Measurements from ENCODE around the gene SERPINI1. TPM values are rescaled to one million over a fixed set of nuclear protein-coding genes. Genes with fewer than 3 reads are reported as not detected.

SERPINI1 gene
- polyA plus RNA-seq, 3 donors, result 0.12 to 1.6 (median 0.27) TPM

DNA sequence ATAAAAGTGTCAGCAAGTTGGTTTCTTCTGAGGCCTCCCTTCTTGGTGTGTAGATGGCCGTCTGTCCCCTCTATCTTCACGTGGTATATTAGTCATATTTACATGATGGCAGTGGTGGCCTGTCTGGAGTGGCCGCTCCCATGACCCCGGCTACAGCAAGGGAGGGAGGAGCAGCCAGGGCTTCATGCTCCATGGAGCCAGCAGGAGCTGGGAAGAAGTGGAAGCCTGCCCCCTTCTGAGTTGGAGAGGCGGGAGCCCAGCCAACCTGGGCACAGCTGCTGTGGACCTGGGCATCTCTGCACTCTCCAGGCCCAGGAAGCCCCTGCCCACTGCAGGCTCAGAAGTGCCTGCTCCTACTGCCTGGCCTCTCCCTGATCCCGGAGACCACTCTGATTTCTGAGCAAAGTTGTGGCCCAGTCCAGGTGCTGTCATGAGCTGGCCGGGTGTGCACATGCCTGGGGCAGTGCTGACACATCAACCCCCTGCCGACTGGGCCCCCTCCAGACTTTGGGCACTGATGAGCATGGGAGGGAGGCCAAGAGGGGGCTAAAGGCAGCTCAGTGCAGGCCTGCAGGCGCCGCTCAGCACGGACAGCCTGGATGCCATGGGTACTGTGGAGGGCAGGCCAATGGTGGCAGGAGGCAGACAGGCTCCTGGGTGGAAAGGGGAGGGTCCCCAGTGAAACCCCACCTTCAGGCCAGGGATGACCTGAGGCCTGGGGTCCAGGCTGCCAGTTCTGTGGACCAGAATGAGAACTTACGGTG is 84.8 kb downstream of the SERPINI1 start:
- no peak overlapping the region for H3K4me3 Mint-ChIP-seq
- intact Hi-C loops (cut with micrococcal nuclease), result no loop called here
- no peak for DNase-seq
- Histone ChIP-seq H3K4me3 (replicated peaks in 1 of 3; ENCODE audit: low read depth in 2 of 3, low read length in 3 of 3) (no peak overlapping the region), H4K20me1 (ENCODE audit: insufficient read depth, low read length) (no peaks in the 10 kb centered on the region), H3K27ac (ENCODE audit: low read depth in 1 of 2, low read length in 2 of 2) (no peak overlapping the region), H3K4me1 (ENCODE audit: control insufficient read depth in 1 of 2, insufficient read depth in 2 of 2, low read length in 2 of 2) (no peaks in the 10 kb centered on the region), H2AFZ (ENCODE audit: insufficient read depth, low read depth, low read length, poor library complexity, severe bottlenecking) (no peak overlapping the region), H3K9me3 (replicated peaks in 1 of 2; ENCODE audit: control insufficient read depth in 1 of 2, insufficient read depth in 1 of 2, low read length in 2 of 2) (peaks cover 0 to 4% of the 10 kb centered on the region in 2 donors), H3K9ac (ENCODE audit: insufficient read depth, low read length, poor library complexity, severe bottlenecking) (no peak overlapping the region), H3K79me2 (ENCODE audit: insufficient read depth, low read length) (no peaks in the 10 kb centered on the region), H3K27me3 (ENCODE audit: control insufficient read depth in 2 of 2, insufficient read depth in 2 of 2, low read length in 2 of 2) (no peaks in the 10 kb centered on the region), H3K4me2 (replicated peaks; ENCODE audit: extremely low read depth, low read length, poor library complexity, severe bottlenecking) (no peak overlapping the region), H3K36me3 (replicated peaks in 1 of 2; ENCODE audit: control insufficient read depth in 1 of 2, insufficient read depth in 2 of 2, low read length in 2 of 2) (no peaks in the 10 kb centered on the region)
- peaks cover 0 to 2% (median 0%) of the 10 kb centered on the region in 3 donors for H3K27me3 Mint-ChIP-seq (ENCODE audit: low read depth in 3 of 3)
- no peaks in the 10 kb centered on the region for H3K4me1 Mint-ChIP-seq
- peaks cover 0 to 4% (median 0%) of the 10 kb centered on the region in 7 donors for H3K9me3 Mint-ChIP-seq
- TF ChIP-seq, protein P1, sequence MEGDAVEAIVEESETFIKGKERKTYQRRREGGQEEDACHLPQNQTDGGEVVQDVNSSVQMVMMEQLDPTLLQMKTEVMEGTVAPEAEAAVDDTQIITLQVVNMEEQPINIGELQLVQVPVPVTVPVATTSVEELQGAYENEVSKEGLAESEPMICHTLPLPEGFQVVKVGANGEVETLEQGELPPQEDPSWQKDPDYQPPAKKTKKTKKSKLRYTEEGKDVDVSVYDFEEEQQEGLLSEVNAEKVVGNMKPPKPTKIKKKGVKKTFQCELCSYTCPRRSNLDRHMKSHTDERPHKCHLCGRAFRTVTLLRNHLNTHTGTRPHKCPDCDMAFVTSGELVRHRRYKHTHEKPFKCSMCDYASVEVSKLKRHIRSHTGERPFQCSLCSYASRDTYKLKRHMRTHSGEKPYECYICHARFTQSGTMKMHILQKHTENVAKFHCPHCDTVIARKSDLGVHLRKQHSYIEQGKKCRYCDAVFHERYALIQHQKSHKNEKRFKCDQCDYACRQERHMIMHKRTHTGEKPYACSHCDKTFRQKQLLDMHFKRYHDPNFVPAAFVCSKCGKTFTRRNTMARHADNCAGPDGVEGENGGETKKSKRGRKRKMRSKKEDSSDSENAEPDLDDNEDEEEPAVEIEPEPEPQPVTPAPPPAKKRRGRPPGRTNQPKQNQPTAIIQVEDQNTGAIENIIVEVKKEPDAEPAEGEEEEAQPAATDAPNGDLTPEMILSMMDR (IDR thresholded peaks at IDR 0.05), result no peak
- WGBS (ENCODE audit: insufficient coverage), result 98% methylated on average over 11 of the region's 12 CpGs
- H3K27ac Mint-ChIP-seq, result no peak overlapping the region
- H3K36me3 Mint-ChIP-seq, result no peaks in the 10 kb centered on the region

DNA sequence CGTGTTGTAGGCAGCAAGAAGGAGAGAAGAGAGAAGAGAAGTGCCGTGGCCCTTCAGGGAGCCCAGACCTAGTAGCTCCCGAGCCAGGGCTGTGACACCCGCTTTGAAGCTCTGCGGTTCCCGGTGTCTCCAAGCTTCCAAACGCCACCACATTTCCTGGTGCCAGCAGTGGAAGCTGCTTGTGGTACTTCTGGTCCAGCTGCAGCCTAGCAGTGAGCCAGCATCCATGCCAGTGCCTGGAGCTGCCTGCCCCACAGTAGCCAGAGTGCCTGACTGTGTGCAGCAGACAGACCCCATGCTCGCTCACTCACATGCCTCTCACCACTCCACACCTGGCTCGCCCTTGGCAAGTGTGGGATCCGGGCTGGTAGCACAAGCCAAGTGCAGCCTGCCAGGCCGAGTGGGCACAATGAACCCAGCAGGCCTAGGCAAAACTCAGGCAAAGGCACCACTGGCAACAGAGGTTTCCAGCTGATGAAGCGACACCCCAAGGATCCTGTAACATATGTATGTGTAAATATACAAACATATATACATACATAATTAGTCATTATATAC is 85.8 kb downstream of the SERPINI1 start:
- H3K4me1 Mint-ChIP-seq, result no peaks in the 10 kb centered on the region
- H3K9me3 ChIP-seq (replicated peaks in 1 of 2; ENCODE audit: control insufficient read depth in 1 of 2, insufficient read depth in 1 of 2, low read length in 2 of 2), result peaks cover 0 to 4% of the 10 kb centered on the region in 2 donors
- H3K9me3 Mint-ChIP-seq, result peaks cover 0 to 4% (median 0%) of the 10 kb centered on the region in 7 donors
- H3K4me3 ChIP-seq (replicated peaks in 1 of 3; ENCODE audit: low read depth in 2 of 3, low read length in 3 of 3), result no peak overlapping the region
- H2AFZ ChIP-seq (ENCODE audit: insufficient read depth, low read depth, low read length, poor library complexity, severe bottlenecking), result no peak overlapping the region
- H3K27ac Mint-ChIP-seq, result no peak overlapping the region
- no peaks in the 10 kb centered on the region for H3K79me2 ChIP-seq (ENCODE audit: insufficient read depth, low read length)
- no peak overlapping the region for H3K4me3 Mint-ChIP-seq
- H3K27ac ChIP-seq (ENCODE audit: low read depth in 1 of 2, low read length in 2 of 2), result no peak overlapping the region
- no peak overlapping the region for H3K4me2 ChIP-seq (replicated peaks; ENCODE audit: extremely low read depth, low read length, poor library complexity, severe bottlenecking)
- H3K36me3 Mint-ChIP-seq, result no peaks in the 10 kb centered on the region
- WGBS (ENCODE audit: insufficient coverage), result 97% methylated on average over 8 of the region's 12 CpGs
- H3K4me1 ChIP-seq (ENCODE audit: control insufficient read depth in 1 of 2, insufficient read depth in 2 of 2, low read length in 2 of 2), result no peaks in the 10 kb centered on the region
- no peak for DNase-seq
- TF ChIP-seq, protein P1 (IDR thresholded peaks at IDR 0.05), result no peak
- H4K20me1 ChIP-seq (ENCODE audit: insufficient read depth, low read length), result no peaks in the 10 kb centered on the region
- no peak overlapping the region for H3K9ac ChIP-seq (ENCODE audit: insufficient read depth, low read length, poor library complexity, severe bottlenecking)
- H3K27me3 Mint-ChIP-seq (ENCODE audit: low read depth in 3 of 3), result peaks cover 0 to 2% (median 0%) of the 10 kb centered on the region in 3 donors
- no peaks in the 10 kb centered on the region for H3K36me3 ChIP-seq (replicated peaks in 1 of 2; ENCODE audit: control insufficient read depth in 1 of 2, insufficient read depth in 2 of 2, low read length in 2 of 2)
- intact Hi-C loops (cut with micrococcal nuclease), result no loop called here
- no peaks in the 10 kb centered on the region for H3K27me3 ChIP-seq (ENCODE audit: control insufficient read depth in 2 of 2, insufficient read depth in 2 of 2, low read length in 2 of 2)

All from CD14-positive monocyte (primary cell).